Measurements from ENCODE around the gene HS3ST3B1. TPM values are rescaled to one million over a fixed set of nuclear protein-coding genes. Genes with fewer than 3 reads are reported as not detected.

The HS3ST3B1 gene
- total RNA-seq, 1 experiment from 2014 or later, result 0.59 TPM

DNA sequence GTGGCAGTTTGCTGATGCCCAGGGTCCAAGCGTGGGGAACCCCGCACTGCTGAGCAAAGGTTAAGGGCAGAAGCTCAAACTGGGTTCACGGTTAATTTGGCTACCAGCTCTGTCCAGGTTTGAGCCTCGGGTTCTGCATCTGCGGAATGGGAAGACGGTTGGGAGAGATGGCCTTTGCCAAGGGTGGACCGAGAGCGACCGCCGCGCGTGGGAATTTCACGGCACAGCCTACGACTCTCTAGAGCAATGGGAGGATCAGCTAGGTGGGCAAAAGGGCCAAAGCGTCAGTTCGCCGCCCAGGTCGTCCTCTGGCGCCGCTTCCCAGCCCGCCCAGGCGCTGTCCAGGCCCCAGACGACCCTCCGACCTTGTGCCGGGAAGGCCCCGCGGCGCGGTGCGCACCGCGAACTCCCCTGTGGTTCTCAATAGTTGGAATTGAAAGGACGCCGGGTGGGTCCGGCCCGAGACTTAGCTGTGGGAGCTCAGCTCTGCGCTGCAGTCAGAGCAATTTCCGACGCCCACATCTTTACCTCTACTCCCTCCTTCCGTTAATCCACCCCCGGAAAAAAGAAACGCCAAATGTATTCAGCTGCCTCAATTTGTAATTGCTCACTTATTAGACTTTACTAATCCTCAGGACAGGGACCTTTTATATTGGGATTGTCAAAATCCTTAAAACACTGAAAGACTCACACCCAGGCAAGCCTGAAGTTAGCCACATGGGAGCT, 2.5 kb upstream of the HS3ST3B1 start:
- no peak for DNase-seq (ENCODE audit: low read depth, low spot score)
- Histone ChIP-seq H3K36me3 (ENCODE audit: control insufficient read depth, insufficient read depth, low read length) (no peaks in the 10 kb centered on the region), H3K9me3 (ENCODE audit: control insufficient read depth, insufficient read depth, low read depth, low read length) (no peaks in the 10 kb centered on the region), H3K4me1 (ENCODE audit: control insufficient read depth, insufficient read depth, low read length) (no peaks in the 10 kb centered on the region; the same call in 1 of the 2 replicates), H3K27me3 (ENCODE audit: control insufficient read depth, insufficient read depth, low read length) (peaks cover 19% of the 10 kb centered on the region), H3K4me3 (ENCODE audit: low read depth in 2 of 2, low read length in 2 of 2) (no peak overlapping the region), H3K27ac (ENCODE audit: low read length) (no peak overlapping the region)
- ATAC-seq, result no peak
- ChIA-PET POLR2A (no interaction called here), CTCF (no interaction called here)
- no TSS peak for BruUV-seq (replicated peaks)
- in situ Hi-C loops (cut with HindIII; ENCODE audit: low pct_unique_long_range_greater_than_20kb, low sequenced_read_pairs), result no loop called here
- TF ChIP-seq, protein P1, sequence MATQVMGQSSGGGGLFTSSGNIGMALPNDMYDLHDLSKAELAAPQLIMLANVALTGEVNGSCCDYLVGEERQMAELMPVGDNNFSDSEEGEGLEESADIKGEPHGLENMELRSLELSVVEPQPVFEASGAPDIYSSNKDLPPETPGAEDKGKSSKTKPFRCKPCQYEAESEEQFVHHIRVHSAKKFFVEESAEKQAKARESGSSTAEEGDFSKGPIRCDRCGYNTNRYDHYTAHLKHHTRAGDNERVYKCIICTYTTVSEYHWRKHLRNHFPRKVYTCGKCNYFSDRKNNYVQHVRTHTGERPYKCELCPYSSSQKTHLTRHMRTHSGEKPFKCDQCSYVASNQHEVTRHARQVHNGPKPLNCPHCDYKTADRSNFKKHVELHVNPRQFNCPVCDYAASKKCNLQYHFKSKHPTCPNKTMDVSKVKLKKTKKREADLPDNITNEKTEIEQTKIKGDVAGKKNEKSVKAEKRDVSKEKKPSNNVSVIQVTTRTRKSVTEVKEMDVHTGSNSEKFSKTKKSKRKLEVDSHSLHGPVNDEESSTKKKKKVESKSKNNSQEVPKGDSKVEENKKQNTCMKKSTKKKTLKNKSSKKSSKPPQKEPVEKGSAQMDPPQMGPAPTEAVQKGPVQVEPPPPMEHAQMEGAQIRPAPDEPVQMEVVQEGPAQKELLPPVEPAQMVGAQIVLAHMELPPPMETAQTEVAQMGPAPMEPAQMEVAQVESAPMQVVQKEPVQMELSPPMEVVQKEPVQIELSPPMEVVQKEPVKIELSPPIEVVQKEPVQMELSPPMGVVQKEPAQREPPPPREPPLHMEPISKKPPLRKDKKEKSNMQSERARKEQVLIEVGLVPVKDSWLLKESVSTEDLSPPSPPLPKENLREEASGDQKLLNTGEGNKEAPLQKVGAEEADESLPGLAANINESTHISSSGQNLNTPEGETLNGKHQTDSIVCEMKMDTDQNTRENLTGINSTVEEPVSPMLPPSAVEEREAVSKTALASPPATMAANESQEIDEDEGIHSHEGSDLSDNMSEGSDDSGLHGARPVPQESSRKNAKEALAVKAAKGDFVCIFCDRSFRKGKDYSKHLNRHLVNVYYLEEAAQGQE (IDR thresholded peaks at IDR 0.05; ENCODE audit: insufficient read depth in 1 of 2, low read depth in 2 of 2, low read length in 1 of 2), result no peak
- TF ChIP-seq POLR2AphosphoS5 (IDR thresholded peaks at IDR 0.05; ENCODE audit: low read depth, low read length), result no peak
- intact Hi-C loops (cut with micrococcal nuclease; ENCODE audit: unreplicated experiment), result no loop called here

DNA sequence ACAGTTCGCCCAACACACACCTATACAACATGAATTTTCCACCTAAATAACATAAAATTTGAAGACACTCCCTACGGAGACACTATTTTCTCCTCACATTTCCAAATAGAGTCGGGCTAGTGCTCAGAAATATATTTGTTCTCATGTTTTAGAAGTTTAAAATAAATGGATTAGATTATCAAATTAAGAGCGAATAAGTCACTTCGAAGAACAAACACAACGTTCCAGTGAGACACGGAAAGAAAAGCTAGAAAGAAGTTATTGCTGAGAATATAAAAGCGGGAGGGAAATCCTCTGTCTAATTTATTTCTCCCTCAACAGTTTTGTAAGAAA, 2.0 kb upstream of the HS3ST3B1 start:
- Histone ChIP-seq H3K9me3 (ENCODE audit: control insufficient read depth, insufficient read depth, low read depth, low read length) (no peaks in the 10 kb centered on the region), H3K4me1 (ENCODE audit: control insufficient read depth, insufficient read depth, low read length) (no peaks in the 10 kb centered on the region; the same call in 1 of the 2 replicates), H3K27me3 (ENCODE audit: control insufficient read depth, insufficient read depth, low read length) (peaks cover 18% of the 10 kb centered on the region), H3K4me3 (ENCODE audit: low read depth in 2 of 2, low read length in 2 of 2) (no peak overlapping the region), H3K36me3 (ENCODE audit: control insufficient read depth, insufficient read depth, low read length) (no peaks in the 10 kb centered on the region), H3K27ac (ENCODE audit: low read length) (no peak overlapping the region)
- no peak for DNase-seq (ENCODE audit: low read depth, low spot score)
- intact Hi-C loops (cut with micrococcal nuclease; ENCODE audit: unreplicated experiment) (no loop called here), in situ Hi-C loops (cut with HindIII; ENCODE audit: low pct_unique_long_range_greater_than_20kb, low sequenced_read_pairs) (no loop called here)
- ChIA-PET CTCF (no interaction called here), POLR2A (no interaction called here)
- TF ChIP-seq, protein P1 (IDR thresholded peaks at IDR 0.05; ENCODE audit: insufficient read depth in 1 of 2, low read depth in 2 of 2, low read length in 1 of 2), result no peak
- TF ChIP-seq POLR2AphosphoS5 (IDR thresholded peaks at IDR 0.05; ENCODE audit: low read depth, low read length) (no peak), SIN3A (IDR thresholded peaks at IDR 0.05; ENCODE audit: borderline replicate concordance, insufficient read depth, low read depth, low read length) (no peak), TCF7L2 (IDR thresholded peaks at IDR 0.05; ENCODE audit: low read depth, low read length) (no peak)
- TF ChIP-seq, protein P2, sequence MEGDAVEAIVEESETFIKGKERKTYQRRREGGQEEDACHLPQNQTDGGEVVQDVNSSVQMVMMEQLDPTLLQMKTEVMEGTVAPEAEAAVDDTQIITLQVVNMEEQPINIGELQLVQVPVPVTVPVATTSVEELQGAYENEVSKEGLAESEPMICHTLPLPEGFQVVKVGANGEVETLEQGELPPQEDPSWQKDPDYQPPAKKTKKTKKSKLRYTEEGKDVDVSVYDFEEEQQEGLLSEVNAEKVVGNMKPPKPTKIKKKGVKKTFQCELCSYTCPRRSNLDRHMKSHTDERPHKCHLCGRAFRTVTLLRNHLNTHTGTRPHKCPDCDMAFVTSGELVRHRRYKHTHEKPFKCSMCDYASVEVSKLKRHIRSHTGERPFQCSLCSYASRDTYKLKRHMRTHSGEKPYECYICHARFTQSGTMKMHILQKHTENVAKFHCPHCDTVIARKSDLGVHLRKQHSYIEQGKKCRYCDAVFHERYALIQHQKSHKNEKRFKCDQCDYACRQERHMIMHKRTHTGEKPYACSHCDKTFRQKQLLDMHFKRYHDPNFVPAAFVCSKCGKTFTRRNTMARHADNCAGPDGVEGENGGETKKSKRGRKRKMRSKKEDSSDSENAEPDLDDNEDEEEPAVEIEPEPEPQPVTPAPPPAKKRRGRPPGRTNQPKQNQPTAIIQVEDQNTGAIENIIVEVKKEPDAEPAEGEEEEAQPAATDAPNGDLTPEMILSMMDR (IDR thresholded peaks at IDR 0.05), result no peak
- ATAC-seq, result no peak
- BruUV-seq (replicated peaks), result no TSS peak

Measured in Panc1 (cell line).